MCF 10A (cell line): ENCODE results near the gene SORBS1. TPM values are rescaled to one million over a fixed set of nuclear protein-coding genes. Genes with fewer than 3 reads are reported as not detected.

ENCODE experiments used
- BruUV-seq: library from RNA; stranded (reverse); fragments of 400-500 nt; replicated peaks from 2 replicates; lab custom pipeline; 2021; lab: Mats Ljungman, UMichigan
- CTCF ChIA-PET: fragments of 300-600 bp; sonication (Branson Sonifier 250); formaldehyde crosslinking; extraction: SDS; loops from one replicate; lab custom pipeline; 2021; ENCODE audit warnings: antibody characterized with exemption, inconsistent platforms; lab: Yijun Ruan, JAX
- POLR2A ChIA-PET: fragments of 300-600, 350-650 bp; sonication (Branson Sonifier 250); formaldehyde crosslinking; extraction: SDS; loops from one replicate; lab custom pipeline; 2020; ENCODE audit warnings: antibody characterized with exemption, inconsistent platforms; lab: Yijun Ruan, JAX
- DNase-seq: peaks from one replicate; pipeline ENCODE4 v3.0.0-alpha.2; 2018; ENCODE audit not compliant: unreplicated experiment
- H3K27ac Mint-ChIP-seq: one replicate; pipeline ENCODE4 v1.8.0; 2022; ENCODE audit warnings: mild to moderate bottlenecking, low read depth, mixed read lengths; ENCODE audit not compliant: unreplicated experiment
- H3K27me3 Mint-ChIP-seq: one replicate; pipeline ENCODE4 v1.8.0; 2022; ENCODE audit warnings: mixed read lengths; ENCODE audit not compliant: insufficient read depth, unreplicated experiment
- H3K36me3 Mint-ChIP-seq: one replicate; pipeline ENCODE4 v1.8.0; 2022; ENCODE audit warnings: mild to moderate bottlenecking, moderate library complexity, mixed read lengths; ENCODE audit not compliant: insufficient read depth, unreplicated experiment
- H3K4me1 Mint-ChIP-seq: one replicate; pipeline ENCODE4 v1.8.0; 2022; ENCODE audit warnings: mixed read lengths; ENCODE audit not compliant: insufficient read depth, unreplicated experiment
- H3K4me3 Mint-ChIP-seq: one replicate; pipeline ENCODE4 v1.8.0; 2022; ENCODE audit warnings: mild to moderate bottlenecking, moderate library complexity, mixed read lengths; ENCODE audit not compliant: unreplicated experiment
- H3K9me3 Mint-ChIP-seq: one replicate; pipeline ENCODE4 v1.8.0; 2022; ENCODE audit warnings: mixed read lengths; ENCODE audit not compliant: unreplicated experiment
- intact Hi-C: fragments of 100-400 bp; cut with micrococcal nuclease; formaldehyde crosslinking; loops from 2 replicates; pipeline ENCODE4 v1.14.1; 2022
- total RNA-seq: library from RNA; stranded (reverse); gene quantifications from 2 replicates; pipeline ENCODE4 v1.2.3, GENCODE V29; 2022
- TF ChIP-seq, protein P1 (sequence below): fragments of 200-600 bp; IDR thresholded peaks from one replicate; pipeline ENCODE4 v1.8.0; 2022; ENCODE audit warnings: antibody characterized with exemption, mild to moderate bottlenecking; ENCODE audit not compliant: unreplicated experiment

SORBS1 gene
- total RNA-seq, 1 experiment from 2014 or later: 1.0 TPM

DNA sequence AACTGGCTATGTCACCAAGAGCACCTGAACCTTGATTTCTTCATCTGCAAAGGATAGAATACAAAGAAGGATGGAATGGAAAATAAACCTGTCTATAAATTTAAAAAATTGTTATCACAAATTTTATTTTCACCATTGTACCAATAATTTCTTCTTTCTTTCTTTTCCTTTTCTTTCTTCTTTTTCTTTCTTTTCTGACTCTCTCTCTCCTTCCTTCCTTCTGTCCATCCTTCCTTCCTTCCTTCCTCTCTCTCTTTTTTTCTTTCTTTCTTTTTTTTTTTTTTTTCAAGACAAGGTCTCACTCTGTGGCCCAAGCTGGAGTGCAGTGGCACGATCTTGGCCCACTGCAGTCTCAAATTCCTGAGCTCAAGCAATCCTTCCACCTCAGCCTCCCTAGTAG, 36.6 kb upstream of the SORBS1 start:
- Mint-ChIP-seq H3K9me3 (peaks cover 8% of the 10 kb centered on the region), H3K27me3 (peaks cover 22% of the 10 kb centered on the region), H3K4me3 (no peak overlapping the region), H3K36me3 (no peaks in the 10 kb centered on the region), H3K27ac (no peak overlapping the region), H3K4me1 (no peaks in the 10 kb centered on the region)
- CTCF ChIA-PET: interaction anchor here (1.1 to 11.8 kb wide), 4 partner anchors 152 to 223 kb away, joined by 4 to 333 read pairs (median 152); no protein-coding TSS in a partner anchor
- DNase-seq: no peak
- no TSS peak for BruUV-seq
- intact Hi-C loops: no loop called here
- POLR2A ChIA-PET: no interaction called here
- TF ChIP-seq, protein P1, sequence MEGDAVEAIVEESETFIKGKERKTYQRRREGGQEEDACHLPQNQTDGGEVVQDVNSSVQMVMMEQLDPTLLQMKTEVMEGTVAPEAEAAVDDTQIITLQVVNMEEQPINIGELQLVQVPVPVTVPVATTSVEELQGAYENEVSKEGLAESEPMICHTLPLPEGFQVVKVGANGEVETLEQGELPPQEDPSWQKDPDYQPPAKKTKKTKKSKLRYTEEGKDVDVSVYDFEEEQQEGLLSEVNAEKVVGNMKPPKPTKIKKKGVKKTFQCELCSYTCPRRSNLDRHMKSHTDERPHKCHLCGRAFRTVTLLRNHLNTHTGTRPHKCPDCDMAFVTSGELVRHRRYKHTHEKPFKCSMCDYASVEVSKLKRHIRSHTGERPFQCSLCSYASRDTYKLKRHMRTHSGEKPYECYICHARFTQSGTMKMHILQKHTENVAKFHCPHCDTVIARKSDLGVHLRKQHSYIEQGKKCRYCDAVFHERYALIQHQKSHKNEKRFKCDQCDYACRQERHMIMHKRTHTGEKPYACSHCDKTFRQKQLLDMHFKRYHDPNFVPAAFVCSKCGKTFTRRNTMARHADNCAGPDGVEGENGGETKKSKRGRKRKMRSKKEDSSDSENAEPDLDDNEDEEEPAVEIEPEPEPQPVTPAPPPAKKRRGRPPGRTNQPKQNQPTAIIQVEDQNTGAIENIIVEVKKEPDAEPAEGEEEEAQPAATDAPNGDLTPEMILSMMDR: no peak

DNA sequence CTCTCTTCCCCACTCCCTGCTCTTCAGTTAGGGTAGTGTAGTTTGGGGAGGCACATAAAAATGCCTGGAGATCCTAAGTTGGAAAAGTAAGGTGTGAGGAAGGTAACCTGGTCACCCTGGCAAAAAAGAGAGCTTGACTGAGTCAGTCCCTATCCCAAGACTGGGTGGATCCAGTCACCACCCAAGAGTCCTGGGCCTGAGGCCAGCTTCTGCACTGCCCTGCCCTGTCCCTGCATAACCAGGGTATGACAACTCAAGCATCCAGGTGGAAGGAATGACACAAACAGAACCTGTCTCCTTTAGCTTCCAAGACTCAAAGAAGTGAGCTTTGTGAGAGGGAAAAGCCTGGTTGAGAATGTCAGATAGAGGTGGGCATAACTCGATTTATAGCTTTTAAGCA, 26.9 kb upstream of the SORBS1 start:
- BruUV-seq: no TSS peak
- ChIA-PET POLR2A (interaction anchor here (0.7 to 0.8 kb wide), 2 partner anchors 9 to 16 kb away, joined by 3 read pairs; no protein-coding TSS in a partner anchor), CTCF (interaction anchor here (0.8 to 4.4 kb wide), 8 partner anchors 12 to 213 kb away, joined by 3 to 28 read pairs (median 5); no protein-coding TSS in a partner anchor)
- Mint-ChIP-seq H3K27ac (no peak overlapping the region), H3K9me3 (no peaks in the 10 kb centered on the region), H3K27me3 (peaks cover 10% of the 10 kb centered on the region), H3K4me1 (no peaks in the 10 kb centered on the region), H3K36me3 (no peaks in the 10 kb centered on the region), H3K4me3 (no peak overlapping the region)
- TF ChIP-seq, protein P1: no peak
- DNase-seq: peak; percentile 27
- intact Hi-C loops: no loop called here

DNA sequence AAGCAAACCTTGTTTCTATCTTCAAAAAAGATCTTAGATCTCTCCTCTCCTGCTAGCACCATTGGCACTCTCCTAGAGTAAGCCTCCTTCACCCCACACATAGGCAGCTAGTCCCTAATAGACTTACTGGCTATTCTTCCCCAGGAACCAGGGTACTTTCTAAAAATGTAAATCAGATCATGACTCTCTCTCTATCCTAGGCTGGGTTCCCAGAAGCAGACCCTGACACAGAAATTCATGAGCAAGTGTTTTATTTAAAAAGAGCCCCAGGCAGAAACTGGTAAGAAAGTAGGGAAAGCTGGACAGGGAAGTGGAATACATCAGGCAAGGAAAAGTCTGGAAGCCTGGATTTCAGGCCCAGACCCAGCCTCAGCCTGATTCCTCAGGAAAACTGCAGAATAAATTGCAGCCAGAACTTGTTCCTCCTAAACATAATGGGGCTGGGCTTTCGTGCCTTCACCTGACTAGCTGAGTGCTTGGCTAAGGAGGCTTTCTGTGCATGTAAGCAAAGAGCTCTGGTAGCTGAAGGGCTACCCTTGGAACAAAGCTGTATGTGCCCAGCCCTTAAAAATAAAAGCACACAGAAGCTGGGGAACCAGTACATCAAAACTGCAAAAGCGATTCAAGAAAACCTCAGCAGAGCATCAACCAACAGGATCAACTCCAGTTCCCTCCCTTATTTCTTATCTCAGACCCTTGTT, 18.8 kb upstream of the SORBS1 start:
- ChIA-PET CTCF (interaction anchor here (0.7 to 5.3 kb wide), 5 partner anchors 9 to 205 kb away, joined by 3 to 29 read pairs (median 3); no protein-coding TSS in a partner anchor), POLR2A (interaction anchor here (1.0 kb wide), 1 partner anchor 8 kb away, joined by 3 read pairs; no protein-coding TSS in a partner anchor)
- H3K9me3 Mint-ChIP-seq: no peaks in the 10 kb centered on the region
- intact Hi-C loops: no loop called here
- H3K36me3 Mint-ChIP-seq: no peaks in the 10 kb centered on the region
- H3K4me3 Mint-ChIP-seq: no peak overlapping the region
- H3K4me1 Mint-ChIP-seq: peaks cover 6% of the 10 kb centered on the region
- no peak for DNase-seq
- no TSS peak for BruUV-seq
- TF ChIP-seq, protein P1: no peak
- no peak overlapping the region for H3K27ac Mint-ChIP-seq
- peaks cover 51% of the 10 kb centered on the region for H3K27me3 Mint-ChIP-seq

DNA sequence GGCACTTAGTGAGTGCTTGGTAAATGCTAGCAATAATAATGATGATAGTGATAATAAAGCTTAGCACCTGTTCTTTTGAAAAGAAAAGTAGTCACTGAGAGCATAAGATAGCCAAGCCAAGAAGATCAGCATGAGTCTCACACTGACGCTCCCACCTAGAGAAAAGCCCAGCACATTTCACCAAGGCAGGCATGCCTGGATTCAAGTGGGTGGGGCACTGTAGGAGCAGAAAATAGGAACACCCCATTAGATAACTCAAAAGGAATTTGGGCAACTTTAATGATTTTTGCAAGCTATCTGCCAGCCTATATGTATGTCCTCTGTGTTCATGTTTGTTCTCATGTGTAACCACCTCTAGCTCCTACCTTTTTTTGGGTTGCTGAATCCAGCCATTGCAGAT, 18.1 kb upstream of the SORBS1 start:
- Mint-ChIP-seq H3K4me1 (peaks cover 6% of the 10 kb centered on the region), H3K36me3 (no peaks in the 10 kb centered on the region), H3K27me3 (peaks cover 58% of the 10 kb centered on the region), H3K4me3 (no peak overlapping the region), H3K9me3 (no peaks in the 10 kb centered on the region), H3K27ac (no peak overlapping the region)
- BruUV-seq: no TSS peak
- CTCF ChIA-PET: interaction anchor here (0.7 to 4.2 kb wide), 2 partner anchors 10 to 148 kb away, joined by 3 to 24 read pairs; no protein-coding TSS in a partner anchor
- TF ChIP-seq, protein P1: no peak
- POLR2A ChIA-PET: interaction anchor here (1.0 kb wide), 1 partner anchor 9 kb away, joined by 3 read pairs; no protein-coding TSS in a partner anchor
- intact Hi-C loops: no loop called here
- no peak for DNase-seq
